Fibroblast of villous mesenchyme (primary cell): ENCODE measurements around the gene DCST2. TPM values are rescaled to one million over a fixed set of nuclear protein-coding genes. Genes with fewer than 3 reads are reported as not detected.

Source experiments
- DNase-seq: peaks from one replicate; pipeline ENCODE4 v3.0.0-alpha.2; 2010; ENCODE audit warnings: low read depth
- H3K4me3 ChIP-seq: 2 replicates; pipeline ENCODE4 v1.5.1; 2011; ENCODE audit warnings: low read depth, mild to moderate bottlenecking, low read length
- total RNA-seq: library from RNA; depleted of rRNA; stranded (reverse); fragments of >200 nt; gene quantifications from 2 replicates; pipeline ENCODE4 v1.2.3, GENCODE V29; 2012
- TF ChIP-seq, protein P1 (sequence below): IDR thresholded peaks from 2 replicates; pipeline ENCODE4 v1.5.1; 2012; ENCODE audit warnings: low read depth, mild to moderate bottlenecking, low read length; ENCODE audit not compliant: insufficient read depth

Gene DCST2
- total RNA-seq, 1 donor, result not detected

DNA sequence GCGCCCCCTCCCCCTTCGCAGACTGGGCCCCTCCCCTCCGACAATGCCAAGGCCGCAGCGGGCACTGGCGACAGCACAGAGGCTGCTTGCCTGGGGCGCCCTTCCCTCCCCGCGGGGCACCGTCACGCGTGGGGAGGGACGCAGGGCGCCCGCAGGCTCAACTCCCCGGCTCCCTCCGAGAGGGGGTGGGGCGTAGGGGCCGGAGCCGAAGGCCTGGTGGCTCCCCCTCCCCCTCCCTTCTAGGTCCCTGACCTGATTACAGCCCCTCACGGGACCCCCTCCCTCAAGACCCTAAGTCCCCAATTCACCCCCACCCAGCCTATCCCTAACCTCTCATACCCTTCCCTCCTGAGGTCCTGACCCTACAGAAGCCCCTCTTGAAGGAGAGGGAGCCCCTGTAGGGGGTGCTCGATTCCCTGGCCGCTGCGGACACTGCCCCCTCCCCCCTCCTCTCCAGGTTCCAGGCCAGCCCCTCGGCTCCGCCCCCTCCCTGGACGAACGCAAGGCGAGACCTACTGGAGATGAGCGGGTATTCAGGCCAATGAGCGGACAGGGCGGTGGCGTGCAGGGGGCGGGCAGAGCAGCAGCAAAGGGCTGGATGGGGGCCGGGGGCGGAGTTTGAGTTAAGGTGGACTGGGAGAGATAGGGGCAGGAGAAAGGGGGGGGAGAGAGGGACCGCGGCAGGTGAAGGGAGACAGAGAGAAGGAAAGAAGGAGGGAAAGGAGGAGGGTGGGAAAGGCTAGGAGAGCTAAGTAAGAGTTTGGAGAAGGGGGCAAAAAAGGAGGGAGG is 31.7 kb downstream of the DCST2 start:
- peak overlapping the region; percentile 93 for H3K4me3 ChIP-seq
- DNase-seq, result peak; percentile 99
- TF ChIP-seq, protein P1, sequence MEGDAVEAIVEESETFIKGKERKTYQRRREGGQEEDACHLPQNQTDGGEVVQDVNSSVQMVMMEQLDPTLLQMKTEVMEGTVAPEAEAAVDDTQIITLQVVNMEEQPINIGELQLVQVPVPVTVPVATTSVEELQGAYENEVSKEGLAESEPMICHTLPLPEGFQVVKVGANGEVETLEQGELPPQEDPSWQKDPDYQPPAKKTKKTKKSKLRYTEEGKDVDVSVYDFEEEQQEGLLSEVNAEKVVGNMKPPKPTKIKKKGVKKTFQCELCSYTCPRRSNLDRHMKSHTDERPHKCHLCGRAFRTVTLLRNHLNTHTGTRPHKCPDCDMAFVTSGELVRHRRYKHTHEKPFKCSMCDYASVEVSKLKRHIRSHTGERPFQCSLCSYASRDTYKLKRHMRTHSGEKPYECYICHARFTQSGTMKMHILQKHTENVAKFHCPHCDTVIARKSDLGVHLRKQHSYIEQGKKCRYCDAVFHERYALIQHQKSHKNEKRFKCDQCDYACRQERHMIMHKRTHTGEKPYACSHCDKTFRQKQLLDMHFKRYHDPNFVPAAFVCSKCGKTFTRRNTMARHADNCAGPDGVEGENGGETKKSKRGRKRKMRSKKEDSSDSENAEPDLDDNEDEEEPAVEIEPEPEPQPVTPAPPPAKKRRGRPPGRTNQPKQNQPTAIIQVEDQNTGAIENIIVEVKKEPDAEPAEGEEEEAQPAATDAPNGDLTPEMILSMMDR, result peak; percentile 50

DNA sequence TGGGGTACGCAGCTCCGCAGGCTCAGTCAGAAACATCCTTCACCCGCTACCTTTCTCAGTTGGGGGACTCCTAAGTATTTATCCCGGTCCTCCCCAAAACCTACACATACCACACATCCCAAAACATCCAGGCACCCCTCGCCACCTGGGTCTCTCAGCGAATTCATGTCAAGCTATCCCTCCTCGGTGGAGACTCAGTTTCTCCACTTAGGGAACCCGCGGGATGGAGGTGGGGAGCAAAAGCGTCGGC is 32.2 kb downstream of the DCST2 start:
- peak overlapping the region; percentile 93 for H3K4me3 ChIP-seq
- DNase-seq, result no peak
- TF ChIP-seq, protein P1, result no peak

DNA sequence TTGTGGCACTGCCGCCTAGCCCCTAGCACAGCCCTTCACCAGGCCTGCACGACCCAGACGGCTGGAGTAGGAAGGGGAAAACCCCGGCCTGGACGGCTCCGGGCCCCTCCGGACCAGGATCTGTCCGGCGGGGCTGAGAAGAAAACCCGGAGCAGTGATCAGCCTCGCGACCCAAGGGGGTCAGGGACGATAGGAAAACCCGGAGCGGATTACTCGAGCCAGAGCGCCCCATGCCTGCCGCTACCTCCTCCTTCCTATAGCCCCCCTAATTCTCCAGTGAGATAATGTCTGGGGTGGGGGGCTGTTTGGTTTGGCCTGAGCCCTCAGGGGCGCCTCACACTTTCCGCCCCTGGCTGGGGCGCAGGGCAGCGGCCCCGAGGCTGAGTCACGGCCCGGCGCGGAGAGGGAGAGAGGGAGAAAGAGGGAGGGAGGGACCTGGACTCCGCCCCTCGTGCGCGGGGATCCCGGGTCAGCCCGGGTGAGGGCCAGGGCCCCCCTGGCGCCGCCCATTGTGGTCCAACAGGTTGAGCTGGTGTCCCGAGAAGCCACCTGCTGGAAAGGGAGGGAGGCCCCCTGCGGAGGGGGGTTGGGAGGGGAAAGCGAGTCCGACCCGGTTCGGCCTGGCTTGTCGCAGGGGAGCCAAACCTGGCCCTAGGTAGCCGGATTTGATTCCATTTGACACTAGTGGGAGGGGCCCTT is 32.7 kb downstream of the DCST2 start:
- H3K4me3 ChIP-seq, result peak overlapping the region; percentile 93
- DNase-seq, result peak; percentile 84
- TF ChIP-seq, protein P1, result peak; percentile 5

DNA sequence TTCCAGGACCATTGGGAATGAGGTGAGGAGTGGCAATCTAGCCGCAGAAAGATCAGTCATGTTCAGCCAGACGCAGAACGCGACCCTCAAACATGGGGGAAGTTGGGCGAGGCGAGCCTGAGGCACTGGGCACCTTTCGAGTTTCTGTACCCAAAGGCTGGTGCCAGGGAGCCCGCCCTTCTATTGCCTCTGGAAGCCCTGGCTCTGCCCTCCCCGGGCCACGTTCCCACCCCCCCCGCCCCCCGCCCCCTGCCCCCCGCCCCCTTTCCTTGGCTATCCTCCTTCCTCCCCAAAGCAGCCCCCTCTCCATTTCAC is 33.2 kb downstream of the DCST2 start:
- peak overlapping the region; percentile 93 for H3K4me3 ChIP-seq
- no peak for DNase-seq
- TF ChIP-seq, protein P1, result no peak

DNA sequence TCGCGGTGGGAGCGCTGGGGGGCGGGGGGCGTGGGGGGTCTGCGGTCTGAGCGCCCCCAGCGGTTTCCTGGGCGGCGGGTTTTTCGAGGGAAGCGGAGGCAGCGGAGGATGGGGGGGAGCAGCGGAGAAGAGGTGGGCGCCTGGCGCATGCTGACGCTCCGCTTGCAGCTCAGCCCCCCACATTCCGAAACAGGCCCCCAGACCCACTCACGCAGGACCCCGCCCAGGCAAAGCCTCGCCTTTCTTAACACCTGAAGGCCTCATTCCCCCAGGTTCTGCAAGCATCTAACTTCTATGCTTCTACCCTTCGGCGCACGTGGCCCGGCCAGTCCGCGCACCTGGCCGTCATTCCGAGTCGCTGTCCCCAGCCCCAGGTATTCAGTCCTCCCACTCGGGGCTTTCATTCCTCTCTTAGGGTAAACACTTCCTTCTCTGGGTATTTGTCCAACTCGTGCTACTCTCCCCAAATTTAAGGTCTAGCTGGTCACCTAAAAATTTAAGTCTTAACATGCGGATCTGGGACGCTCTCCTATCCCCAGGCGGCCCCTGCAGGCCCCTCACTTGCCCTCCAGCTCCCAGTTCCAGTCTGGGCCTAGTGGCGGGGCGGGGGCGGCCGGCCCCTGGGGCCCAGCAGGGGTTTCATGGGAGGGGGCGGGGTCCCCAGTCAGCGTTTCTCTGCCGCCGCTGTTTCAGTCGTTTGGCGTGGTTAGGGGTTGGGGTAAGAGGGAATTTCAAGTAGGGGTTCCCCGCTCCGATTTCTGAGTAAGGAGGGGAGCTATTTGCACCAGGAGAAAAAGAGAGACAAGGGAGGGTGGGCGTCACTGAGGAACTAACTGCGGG is 33.8 kb downstream of the DCST2 start:
- peak; percentile 18 for DNase-seq
- peak overlapping the region; percentile 93 for H3K4me3 ChIP-seq
- TF ChIP-seq, protein P1, result no peak

DNA sequence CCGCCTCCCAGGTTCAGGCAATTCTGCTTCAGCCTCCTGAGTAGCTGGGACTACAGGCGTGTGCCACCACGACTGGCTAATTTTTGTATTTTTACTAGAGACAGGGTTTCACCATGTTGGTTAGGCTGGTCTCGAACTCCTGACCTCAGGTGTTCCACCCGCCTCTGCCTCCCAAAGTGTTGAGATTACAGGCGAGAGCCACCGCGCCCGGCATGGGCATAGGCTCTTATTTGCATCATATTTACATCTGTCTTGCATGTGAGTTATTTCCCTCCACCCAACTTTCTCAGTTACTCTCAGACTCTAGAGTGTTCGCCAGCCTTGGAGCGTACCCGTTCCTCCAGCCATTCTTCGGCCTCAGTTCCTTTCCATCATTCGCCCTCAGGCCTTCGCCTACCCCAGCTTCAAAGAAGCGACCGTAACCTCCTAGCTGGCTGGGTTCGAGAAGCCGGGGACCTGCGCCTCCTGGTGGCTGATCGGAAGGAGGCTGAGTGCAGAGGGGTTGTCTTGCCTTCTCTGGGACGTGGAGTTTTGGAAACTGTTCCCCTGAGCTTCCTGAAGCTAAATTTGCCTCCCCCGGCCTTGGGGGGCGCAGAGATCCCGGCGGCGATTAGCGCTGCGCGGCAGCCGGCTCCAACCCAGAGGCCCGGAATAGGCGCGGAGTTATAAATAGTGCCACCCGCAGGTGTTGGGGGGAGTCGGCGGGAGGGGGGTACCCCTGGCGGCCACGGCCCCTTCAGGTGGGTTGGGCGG is 34.6 kb downstream of the DCST2 start:
- H3K4me3 ChIP-seq, result peak overlapping the region; percentile 48
- peak; percentile 67 for DNase-seq
- TF ChIP-seq, protein P1, result peak; percentile 94
